GM18858 (cell line): ENCODE measurements around the gene SLC4A1AP.
"Not testable (repeated sequence)": the region's sequence is repeated elsewhere in the genome, so short reads cannot be mapped to it uniquely, and the experiment has no call there.

Experiments
- ATAC-seq: cut with Tn5 transposase; IDR thresholded peaks from one replicate; pipeline ENCODE4 v1.9.1; 2021; ENCODE audit not compliant: unreplicated experiment

Gene SLC4A1AP, protein sequence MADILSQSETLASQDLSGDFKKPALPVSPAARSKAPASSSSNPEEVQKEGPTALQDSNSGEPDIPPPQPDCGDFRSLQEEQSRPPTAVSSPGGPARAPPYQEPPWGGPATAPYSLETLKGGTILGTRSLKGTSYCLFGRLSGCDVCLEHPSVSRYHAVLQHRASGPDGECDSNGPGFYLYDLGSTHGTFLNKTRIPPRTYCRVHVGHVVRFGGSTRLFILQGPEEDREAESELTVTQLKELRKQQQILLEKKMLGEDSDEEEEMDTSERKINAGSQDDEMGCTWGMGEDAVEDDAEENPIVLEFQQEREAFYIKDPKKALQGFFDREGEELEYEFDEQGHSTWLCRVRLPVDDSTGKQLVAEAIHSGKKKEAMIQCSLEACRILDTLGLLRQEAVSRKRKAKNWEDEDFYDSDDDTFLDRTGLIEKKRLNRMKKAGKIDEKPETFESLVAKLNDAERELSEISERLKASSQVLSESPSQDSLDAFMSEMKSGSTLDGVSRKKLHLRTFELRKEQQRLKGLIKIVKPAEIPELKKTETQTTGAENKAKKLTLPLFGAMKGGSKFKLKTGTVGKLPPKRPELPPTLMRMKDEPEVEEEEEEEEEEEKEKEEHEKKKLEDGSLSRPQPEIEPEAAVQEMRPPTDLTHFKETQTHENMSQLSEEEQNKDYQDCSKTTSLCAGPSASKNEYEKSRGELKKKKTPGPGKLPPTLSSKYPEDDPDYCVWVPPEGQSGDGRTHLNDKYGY

DNA sequence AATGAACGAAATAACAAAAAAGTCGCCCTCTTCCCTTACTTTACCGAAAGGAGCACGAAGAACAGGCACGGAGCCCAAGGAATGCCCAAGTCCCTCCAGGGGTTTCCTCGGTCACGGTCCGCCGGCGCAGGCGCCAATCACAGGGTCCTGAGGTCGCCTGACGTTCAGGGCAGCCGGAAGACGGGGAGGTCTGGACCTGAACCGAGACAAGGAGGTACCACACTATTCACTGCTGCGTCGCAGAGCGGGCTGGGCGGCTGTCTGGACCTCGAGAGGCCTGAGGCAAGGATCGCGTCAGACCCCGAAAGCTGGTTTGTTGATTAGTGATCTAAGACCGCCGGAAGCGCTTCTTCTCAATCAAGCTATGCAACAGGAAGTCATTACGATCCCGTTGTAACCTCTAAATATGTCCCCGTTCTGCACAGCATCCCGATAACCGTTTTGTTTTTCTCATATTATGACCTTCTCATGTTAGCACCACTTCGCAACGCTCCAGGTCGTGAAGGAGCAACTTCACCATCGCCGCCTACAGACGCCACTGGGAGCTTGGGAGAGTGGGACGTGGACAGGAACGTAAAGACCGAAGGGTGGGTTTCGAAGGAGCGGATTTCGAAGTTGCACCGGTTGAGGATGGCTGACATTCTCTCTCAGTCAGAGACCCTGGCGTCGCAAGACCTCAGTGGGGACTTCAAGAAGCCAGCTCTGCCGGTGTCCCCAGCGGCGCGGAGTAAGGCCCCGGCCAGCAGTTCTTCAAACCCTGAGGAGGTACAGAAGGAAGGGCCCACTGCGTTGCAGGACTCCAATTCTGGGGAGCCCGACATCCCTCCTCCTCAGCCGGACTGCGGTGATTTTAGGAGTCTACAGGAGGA is at the start of gene SLC4A1AP, which contains the start of gene SUPT7L:
SLC4A1AP (plus strand) TSS at position 605 of the 869 bp plus-strand sequence; CDS start at position 631, 26 bp downstream.
SUPT7L (minus strand) TSS at position 330 of the 869 bp plus-strand sequence. CDS start 1,422 bp downstream, outside the sequence.
- no peak for ATAC-seq

DNA sequence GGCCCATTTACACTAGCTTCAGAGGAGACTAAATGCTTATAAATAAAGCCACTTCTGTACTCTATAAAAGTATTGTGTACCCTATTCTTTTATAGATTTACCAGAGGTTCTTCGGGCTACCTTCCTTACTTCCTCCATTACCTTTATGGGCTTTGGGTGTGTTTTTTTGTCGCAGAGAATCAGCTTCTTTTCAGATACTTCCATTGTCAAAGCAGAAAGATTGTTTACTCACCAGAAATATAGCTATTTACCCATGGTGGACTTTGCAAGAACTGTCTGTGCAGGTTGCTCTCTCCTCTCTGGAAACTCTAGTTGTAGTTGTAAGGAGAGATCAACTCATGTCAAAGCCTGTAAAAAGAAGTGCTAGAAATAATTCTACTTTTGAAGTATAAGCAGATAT is 49.7 kb upstream of the SLC4A1AP start:
- no peak for ATAC-seq

DNA sequence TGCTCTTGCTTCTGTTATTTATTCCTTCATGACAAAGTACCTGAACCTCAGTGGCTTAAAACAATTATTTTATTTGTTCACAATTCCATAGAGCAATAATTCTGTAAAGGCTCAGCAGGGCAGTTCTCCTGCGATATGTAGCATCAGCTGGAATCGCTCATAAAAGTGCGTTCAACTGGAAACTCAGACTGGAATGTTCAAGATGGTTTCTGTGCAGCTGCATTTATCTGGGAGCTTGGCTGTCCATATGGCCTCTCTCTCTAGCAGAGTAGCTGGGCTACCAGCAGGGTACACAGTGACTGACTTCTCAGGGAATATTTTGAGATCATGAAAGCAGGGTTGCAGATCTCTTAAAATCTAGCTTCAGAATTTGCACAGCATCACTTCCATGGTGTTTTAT is 48.4 kb upstream of the SLC4A1AP start:
- ATAC-seq, result no peak

DNA sequence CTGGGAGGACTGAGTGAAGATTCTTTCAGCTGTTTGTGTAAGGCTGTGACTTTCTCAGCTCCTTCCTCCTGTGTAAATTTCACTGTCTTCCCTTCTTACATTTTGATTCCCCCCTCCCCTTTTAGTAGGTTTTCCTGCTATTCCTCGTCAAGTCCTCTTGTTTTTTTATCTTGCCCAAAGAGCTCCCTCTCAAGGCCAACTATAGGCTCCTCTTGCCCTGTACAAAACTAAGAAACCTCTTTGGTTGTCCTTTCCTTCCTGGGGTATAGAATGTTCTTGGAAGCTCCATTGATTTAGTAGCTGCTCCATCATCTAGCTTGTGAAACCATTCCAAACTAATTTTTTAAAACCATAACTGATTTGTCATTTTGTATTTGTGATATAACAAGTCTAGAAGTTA is 42.2 kb upstream of the SLC4A1AP start:
- ATAC-seq, result no peak

DNA sequence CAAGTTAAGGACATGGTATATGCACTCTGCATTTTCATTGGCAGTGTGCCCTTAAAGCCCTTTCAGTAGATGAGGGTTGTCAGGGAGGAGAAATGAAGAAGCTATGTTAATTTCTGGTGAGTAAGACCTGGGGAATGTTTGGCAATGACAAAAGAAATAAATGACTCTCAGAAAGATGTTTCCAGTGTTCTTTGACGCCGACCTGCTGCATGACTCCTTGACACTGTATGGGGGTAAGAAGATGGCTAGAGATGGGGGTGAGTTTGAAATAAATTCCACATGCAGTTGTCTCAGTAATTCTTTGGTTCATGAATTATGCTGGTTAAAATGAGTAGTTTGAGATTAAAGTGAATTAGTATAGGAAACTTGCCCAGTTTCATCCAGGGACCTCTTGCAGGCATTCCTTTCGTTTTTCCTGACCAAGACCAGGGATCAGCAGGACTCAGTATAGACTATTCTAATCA is 40.7 kb upstream of the SLC4A1AP start:
- ATAC-seq, result no peak

DNA sequence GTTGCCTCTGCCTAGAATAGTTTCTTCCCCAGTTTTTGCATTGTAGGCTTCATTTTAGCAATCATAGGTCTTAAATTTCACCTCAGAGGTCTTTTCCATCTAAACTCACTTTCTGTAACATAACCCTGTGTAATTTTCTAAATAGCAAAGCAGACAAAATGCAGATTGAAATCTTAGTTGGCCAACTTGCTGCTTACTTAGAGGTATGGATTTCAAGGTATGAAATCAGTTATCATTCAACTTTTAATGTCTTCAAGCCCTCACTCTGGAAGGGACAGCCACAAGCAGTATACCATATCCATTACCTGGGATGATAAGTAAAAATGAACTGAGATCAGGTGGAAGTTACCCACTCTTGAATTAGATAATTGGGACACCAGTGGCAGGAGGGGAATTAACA is 38.7 kb upstream of the SLC4A1AP start:
- no peak for ATAC-seq

DNA sequence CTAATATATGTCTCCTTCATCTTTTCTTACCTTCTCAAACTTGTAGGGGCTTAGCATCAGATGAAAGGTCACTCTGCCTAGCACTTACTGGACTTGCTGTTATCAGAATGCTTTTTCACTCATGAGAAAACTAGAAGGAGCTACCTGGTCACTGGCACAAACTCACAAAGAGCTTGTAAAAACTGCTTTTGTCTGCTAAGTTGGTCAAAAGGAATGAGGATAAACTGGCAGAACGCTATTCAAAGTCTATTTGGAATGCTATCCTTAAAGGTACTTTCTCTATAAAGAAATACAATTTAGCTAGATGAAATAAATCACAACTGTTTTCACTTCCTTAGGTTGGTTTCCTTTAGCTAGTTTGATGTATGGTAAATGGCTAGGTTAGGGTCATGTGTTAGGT is 37.4 kb upstream of the SLC4A1AP start:
- ATAC-seq, result not testable (repeated sequence)

DNA sequence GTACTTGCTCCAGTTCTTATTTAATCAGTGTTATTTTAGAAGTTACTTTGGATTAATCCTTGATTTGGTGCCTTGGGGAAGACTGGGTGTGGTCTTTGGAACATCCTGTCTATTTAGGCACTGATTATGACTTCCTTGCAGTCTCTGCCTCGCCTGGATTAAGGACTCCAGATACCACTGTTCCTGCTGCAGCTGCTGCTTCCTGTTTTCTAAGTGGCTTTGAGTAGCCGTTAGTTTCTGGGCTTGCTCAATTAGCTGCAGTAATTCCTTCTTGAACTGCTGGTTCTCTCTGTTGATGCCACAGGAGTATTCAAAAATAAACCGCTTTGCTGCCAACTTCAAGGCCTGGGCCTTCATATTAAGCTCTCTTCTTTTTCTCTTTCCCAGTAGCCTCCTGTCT is 36.8 kb upstream of the SLC4A1AP start:
- not testable (repeated sequence) for ATAC-seq

DNA sequence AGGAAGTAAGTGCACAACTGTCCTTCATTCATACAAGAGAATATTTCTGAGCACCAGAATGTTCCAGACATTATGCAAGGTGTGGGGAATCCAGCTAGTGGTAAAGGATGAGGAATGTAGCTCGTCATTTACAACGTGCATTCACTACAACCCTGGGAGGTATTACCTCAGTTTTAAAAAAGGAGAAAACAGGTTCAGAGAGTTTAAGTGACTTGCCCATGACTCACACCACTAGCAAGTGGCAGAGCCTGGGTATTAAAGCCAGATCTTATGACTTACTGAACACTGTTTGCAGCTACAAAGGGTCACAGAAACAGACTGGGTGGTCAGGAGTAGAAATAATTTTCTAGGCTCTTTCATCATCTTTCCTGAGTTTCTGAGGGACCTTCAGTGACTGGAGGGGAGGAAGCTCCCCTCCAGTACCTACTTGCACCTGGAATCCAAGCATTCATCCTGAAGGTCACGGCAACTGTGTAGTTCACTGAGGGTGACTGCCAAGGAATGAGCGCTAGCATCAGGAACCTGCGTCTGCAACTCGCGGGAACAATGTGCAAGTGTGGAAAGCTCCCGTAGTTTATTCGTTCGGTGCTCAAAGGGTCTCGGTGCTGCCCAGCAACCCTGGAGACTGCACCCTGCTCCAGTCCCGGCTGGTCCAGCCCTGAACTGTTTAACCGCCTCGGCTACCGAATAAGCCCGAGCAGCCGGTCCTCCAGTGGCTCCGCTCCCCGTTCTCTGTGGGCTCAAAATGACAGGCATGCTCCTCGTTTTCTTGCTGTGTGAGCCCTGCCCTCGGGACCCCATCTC is 35.5 kb upstream of the SLC4A1AP start:
- ATAC-seq, result peak; percentile 22

DNA sequence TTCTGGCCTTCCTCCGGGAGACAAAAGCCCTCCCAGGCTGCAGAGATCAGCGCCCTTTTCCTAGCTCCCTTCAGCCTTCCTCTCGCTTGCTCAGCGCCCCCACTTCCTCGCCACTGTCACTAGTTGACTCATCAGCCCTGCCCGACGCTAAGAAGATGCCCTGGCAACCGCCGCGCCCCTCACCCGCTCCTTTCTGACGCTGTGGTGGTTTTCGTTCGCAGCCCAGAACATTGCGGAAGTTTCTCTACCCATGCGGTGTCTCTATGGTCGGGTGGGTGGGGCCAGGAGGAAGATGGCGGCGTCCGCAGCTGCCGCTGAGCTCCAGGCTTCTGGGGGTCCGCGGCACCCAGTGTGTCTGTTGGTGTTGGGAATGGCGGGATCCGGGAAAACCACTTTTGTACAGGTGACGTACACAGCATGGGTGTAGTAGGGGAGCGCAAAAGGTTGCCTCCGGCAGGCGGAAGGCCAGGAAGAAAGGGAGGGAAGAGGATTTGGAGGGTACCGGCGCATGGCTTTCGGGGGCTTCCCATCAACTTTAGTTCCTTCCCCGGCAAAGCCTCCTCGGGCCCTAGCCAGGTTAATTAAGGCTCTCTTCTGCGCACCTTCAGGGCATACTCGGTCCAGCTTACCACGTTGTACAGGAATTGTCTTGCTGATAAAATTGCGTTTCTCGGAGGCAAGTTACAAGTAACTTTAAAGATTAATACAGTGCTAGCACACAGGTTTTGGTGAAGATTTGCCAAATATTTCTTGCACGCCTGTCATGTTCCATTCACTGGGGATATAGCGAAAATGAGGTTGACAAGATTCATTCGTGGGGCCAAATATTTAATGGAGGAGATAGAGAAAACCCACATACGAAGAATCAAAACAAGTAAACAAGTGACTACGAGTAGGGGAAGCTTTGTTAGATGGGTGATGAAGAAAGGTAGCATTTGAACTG is 34.7 kb upstream of the SLC4A1AP start, which contains the start of the genes CCDC121 and GPN1:
CCDC121 (minus strand) TSS at position 246 of the 943 bp plus-strand sequence. CDS start 1,213 bp downstream, outside the sequence.
GPN1 (plus strand) TSS at position 284 of the 943 bp plus-strand sequence; CDS start at position 293, 9 bp downstream.
- ATAC-seq, result peak; percentile 88

DNA sequence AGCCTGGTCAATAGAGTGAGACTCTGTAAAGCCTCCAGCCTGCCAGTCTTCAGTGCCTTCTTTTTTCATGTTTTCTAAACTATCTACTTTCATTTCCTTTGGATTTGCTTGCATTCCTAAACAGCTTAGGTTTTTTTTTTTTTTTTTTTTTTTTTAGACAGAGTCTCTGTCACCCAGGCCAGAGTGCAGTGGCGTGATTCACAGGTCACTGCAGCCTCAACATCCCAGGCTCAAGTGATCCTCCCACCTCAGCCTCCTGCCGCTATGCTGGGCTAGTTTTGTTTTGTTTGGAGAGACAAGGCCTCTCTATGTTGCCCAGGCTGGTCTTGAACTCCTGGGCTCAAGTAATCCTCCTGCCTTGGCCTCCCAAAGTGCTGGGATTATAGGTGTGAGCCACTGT is 33.4 kb upstream of the SLC4A1AP start:
- ATAC-seq, result not testable (repeated sequence)

DNA sequence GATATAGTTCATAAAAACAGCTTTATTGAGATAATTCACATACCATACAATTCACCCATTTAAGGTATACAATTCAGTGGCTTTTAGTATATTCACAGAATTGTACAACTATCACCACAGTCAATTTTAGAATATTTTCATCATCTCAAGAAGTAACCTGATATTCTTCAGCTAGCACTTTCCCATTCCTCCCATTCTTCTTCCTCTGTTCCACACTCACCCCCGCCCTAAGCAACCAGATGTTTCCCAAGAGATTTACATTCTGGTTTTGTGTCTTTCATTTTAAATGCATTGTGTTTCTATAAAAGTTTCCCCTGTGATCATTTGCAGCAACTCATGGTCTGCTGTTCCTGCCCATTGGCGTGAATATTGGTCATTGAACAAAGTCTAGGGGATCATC is 29.4 kb upstream of the SLC4A1AP start:
- no peak for ATAC-seq

DNA sequence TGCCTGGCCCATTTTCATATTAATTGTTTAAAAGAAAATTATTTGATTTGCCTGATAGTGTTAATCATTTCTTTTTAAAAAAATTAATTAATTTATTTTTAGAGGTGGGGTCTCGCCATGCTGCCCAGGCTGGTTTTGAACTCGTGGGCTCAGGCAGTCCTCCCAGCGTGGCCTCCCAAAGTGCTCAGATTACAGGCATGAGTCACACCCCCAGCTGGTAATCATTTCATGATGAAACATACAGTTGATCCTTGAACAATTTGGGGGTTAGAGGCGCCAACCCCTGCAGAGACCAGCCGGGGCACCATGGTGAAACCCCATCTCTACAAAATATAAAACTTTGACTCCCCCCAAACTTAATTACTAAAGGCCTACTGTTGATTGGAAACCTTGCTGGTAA is 26.9 kb upstream of the SLC4A1AP start:
- no peak for ATAC-seq

DNA sequence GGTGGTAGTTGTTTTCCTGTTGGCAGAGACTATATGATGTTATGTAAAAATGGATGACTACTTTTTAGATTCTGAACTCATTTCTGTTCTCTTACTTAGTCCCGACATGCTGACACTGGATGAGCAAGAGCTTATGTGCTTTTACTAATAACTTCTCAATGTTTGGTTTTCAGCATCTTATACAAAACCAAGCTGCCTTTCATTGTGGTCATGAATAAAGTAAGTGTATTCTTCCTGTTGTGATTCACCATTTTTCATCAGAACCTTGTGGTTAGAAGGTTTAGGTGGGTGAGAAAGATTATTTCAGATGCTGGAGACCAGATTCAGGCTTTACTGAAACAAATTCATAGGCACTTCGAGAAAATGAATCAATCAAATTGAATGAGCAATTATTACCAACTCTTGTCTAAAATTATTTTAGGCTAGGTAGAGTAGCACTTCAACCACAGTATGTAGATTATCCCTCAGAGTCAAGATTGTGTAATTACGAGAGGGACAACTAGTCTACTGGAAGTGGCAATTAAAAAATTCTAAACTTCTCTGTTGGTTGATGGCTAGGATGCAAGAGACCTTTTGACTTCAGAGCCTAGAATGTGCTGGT is 25.6 kb upstream of the SLC4A1AP start:
- ATAC-seq, result no peak

DNA sequence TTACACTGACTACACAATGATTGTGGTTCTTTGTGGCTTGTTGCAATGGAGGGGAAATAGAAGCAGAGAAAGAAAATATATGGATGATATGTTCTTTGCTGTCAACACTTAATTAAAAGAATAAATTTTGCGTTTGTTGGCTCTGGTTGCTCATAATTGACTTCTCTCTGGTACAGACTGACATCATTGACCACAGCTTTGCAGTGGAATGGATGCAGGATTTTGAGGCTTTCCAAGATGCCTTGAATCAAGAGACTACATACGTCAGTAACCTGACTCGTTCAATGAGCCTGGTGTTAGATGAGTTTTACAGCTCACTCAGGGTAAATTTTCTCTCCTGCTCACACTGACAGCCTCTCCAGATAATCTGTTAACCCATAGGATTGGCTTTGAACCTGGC is 25.0 kb upstream of the SLC4A1AP start:
- no peak for ATAC-seq

DNA sequence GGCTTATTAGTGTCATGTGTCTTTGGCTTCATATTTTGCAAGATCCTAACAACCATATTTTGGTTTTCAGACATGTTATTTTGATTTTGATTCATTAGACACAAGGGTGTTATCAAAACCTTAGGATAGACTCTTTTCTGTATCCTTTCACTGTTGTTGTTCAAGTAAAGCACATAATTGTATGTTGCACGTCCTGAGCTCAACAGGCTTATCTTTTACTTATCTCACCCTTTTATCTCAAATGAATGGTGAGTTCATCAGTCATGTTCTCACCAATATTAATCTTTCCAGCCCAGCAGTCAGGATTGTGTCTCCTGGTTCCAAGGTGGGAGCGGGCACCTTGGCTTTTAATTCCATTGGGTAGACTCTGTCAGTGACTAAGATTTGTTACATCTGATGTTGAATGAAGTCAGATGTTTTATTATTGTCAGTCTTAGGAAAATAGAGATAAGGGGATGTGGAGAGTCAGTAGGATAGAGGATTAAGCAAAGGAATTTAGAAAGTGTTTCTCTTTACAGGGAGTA is 22.9 kb upstream of the SLC4A1AP start:
- ATAC-seq, result no peak

DNA sequence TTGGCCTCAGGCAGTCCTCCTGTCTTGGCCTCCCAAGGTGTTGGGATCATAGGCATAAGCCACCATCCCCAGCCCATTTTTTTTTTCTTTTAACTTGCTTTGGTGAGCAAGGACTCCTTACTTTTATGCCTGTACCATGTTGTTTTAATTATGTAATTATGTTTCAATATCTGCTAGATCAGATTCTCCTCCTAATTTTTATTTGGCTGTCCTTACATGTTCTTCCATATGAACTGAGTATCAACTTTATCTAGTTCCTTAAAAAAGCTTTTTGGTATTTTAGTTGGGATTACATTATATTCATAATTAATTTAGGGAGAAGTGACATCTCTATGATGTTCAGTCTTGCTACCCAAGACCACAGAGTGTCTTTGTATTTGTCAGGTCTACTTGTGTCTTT is 18.5 kb upstream of the SLC4A1AP start:
- ATAC-seq, result no peak

DNA sequence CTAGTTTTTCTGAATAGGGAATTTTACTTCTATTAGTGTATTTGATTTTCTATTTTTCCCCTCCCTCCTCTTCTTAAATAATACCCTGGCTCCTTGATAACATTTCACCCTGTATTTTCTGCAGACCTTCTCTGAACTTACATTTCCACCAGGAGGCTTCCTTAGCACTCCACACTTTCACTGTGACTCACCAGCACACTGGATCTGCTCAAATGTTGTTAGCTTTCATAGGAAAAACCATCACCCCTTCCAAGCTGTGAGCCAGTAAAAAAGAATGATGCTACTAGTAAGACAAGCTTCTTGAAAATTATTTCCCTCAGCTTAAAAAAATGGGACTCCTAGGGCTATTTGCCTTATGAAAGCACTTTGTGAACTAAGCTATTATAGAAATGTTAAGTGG is 16.4 kb upstream of the SLC4A1AP start:
- ATAC-seq, result no peak
